Amniotic epithelial cell (primary cell): ENCODE results near the gene ARRDC1.
"Not testable (repeated sequence)": the region's sequence is repeated elsewhere in the genome, so short reads cannot be mapped to it uniquely, and the experiment has no call there.

ENCODE experiments used
- DNase-seq: peaks from one replicate; pipeline ENCODE4 v3.0.0-alpha.2; 2010; ENCODE audit warnings: low read depth

ARRDC1 gene

GRCh38 chr9:137583957-137584356 lies 21.5 kb upstream of the ARRDC1 start:
- no peak for DNase-seq

GRCh38 chr9:137586854-137587253 lies 18.6 kb upstream of the ARRDC1 start:
- DNase-seq = no peak

DNA sequence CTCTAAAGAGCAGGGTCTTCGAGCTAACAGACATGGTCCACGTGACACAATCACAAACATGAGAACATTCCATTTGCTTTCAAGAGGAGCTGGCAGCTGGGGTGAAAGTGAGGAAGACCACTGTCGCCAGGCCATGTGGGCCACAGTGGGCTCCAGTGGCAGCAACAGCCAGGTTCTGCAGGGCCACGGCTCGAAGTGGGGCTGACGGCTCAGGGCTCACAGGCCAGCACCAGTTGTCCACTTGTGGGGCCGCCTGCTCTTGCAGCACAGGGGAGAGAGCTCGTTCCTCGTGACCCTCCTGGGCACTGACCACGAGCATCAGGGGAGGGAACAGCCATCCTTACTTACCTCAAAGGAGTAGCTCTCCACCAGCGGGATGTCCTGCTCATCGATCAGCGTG lies 17.2 kb upstream of the ARRDC1 start:
- DNase-seq = no peak

DNA sequence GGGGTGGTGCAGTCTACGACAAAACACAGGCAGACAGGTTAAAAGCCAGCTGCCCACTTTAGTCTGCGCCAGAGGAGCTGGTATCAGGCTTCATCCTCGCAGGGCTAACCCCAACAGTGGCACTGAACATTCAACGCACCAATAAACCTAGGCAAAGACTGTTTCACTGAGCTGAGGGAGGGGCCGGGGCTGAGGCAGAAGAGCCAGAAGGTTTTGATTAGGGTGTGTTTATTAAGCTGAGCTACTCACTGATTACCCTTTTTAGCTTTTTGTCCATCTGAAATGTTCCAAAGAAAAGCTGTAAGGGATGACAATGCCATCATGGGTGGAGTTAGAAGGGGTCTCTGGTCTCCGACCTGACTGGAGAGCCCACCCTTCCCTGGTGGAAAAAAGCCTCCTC lies 16.6 kb upstream of the ARRDC1 start:
- DNase-seq = no peak

- DNase-seq = no peak
Measured at GRCh38 chr9:137589441-137590122, 15.9 kb upstream of the ARRDC1 start.

DNA sequence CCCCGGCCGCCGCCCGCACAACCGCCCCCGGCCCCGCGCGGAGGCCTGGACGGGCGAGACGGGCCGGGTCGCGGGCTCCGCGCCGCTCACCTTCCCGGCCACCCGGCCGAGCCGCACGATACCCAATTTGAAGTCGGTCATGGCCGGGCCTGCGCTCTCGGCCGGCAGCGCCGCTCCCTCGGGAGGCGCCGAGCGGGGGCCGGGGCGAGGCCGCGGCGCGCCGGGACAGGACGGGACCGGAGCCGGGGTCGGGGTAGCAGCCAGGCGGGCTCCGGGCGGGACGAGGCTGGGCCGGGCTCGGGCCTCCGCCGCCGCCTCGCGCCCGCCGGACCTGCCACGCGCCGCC lies 15.4 kb upstream of the ARRDC1 start:
- DNase-seq = no peak

- peak; percentile 72 for DNase-seq
Measured at GRCh38 chr9:137590469-137591383, 14.8 kb upstream of the ARRDC1 start, which contains the start of gene ZMYND19. TSS of gene ZMYND19 (minus strand) at chr9:137590512. CDS start at chr9:137590263, 249 bp downstream.

GRCh38 chr9:137592767-137593166 lies 12.7 kb upstream of the ARRDC1 start:
- no peak for DNase-seq

- DNase-seq = no peak
Measured at GRCh38 chr9:137593176-137593575, 12.3 kb upstream of the ARRDC1 start.

GRCh38 chr9:137596577-137596976 lies 8.9 kb upstream of the ARRDC1 start:
- not testable (repeated sequence) for DNase-seq

- DNase-seq = no peak
Measured at GRCh38 chr9:137598943-137599342, 6.5 kb upstream of the ARRDC1 start.

DNA sequence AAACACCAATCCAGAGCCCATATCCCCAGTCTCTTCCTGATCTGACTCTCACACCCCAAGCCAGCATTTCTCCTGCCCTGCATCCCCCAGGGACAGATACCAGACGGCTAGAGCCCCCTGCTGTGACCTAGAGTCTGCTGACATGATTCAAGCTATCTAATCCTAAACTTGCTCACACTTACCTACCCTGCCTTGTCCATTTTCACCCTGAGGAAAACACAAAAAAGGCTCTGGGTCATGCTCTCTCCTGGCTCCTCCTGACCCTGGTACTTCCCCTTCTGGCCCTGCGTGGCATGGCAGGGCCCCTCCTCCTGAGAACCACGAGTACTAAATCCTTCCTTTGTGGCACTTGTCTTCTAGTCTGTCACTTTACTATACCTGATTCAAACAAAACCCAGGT lies 2.8 kb upstream of the ARRDC1 start:
- no peak for DNase-seq

GRCh38 chr9:137603879-137604278 lies 1.6 kb upstream of the ARRDC1 start:
- DNase-seq = no peak

DNA sequence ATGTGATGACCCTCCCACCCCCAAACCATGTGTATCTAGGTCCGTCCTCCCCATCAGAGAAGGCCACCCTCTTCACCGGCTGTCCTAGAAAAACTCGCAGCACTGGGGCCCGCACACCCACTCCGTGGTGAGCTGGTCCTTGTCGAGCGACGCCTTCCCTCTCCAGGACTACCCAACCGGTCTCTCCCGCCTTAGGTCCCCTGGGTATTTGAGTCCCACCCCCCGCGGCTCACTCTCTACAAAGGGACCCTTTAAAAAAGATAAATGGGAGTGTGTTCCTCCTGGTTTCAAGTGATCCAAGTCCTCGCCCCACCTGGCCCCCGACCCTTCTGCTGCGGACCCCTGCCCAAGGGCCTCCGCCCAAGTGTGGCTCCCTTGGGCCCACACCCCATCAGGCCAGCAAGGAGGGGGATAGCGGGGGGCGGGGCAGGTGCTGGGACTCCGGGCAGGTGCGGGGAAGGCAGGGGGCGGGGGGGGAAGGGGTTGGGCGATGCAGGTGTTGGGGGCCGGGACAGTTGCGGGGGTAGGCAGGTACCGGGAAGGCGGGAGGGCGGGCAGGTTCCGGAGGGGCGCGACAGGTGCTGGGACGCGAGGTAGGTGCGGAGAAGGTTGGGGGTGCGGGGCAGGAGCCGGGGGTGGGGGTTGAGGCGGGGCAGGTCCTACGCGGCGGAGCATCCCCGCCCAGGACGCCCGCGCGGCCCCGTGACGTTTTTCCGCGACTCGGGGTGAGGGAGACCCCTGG lies 970 bp upstream of the ARRDC1 start:
- DNase-seq = no peak

- DNase-seq = no peak
Measured at GRCh38 chr9:137606005-137606621, 627 bp downstream of the ARRDC1 start.

DNA sequence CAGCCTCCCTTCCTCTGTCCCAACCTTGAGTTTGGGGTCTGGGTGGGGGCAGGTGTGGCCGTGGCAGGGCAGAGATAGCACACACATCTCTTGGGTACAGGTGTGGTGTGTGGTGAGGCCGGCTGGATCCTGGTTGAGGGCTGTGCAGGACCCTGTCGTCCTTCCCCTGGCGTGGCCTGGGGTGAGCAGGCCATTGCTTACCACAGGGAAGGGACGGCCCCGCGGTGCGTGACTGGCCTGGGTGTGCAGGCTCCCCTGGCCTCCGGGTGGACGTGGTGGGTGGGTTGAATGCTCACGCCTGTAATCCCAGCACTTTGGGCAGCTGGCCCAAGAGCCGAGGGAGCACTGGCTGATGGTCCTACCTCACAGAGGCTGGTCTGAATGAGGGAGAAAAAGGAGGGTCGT lies 1.2 kb downstream of the ARRDC1 start:
- no peak for DNase-seq

GRCh38 chr9:137607141-137607857 lies 1.8 kb downstream of the ARRDC1 start:
- no peak for DNase-seq

- no peak for DNase-seq
Measured at GRCh38 chr9:137610944-137611343, 5.5 kb downstream of the ARRDC1 start.

- DNase-seq = peak; percentile 78
Measured at GRCh38 chr9:137611623-137612609, 6.4 kb downstream of the ARRDC1 start.

GRCh38 chr9:137612741-137613142 lies 7.3 kb downstream of the ARRDC1 start:
- DNase-seq = no peak
